GM18520 (cell line): ENCODE measurements around the gene CREM.

Source experiments
- ATAC-seq: cut with Tn5 transposase; IDR thresholded peaks from one replicate; pipeline ENCODE4 v1.9.1; 2021; ENCODE audit not compliant: unreplicated experiment

The CREM gene

DNA sequence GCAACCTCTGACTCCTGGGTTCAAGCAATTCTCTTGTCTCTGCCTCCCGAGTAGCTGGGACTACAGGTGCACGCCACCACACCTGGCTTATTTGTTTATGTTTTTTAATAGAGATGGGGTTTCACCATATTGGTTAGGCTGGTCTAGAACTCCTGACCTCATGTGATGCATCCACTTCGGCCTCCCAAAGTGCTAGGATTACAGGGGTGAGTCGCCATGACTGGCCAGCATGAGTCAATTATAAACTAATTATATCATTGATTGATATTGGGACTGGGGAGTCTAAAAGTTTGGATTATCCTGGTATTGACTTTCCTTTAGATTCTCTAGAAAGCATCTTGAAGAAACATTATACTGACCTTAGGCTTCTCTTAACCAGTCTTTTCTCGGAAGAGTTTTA lies 135.8 kb downstream of the CREM start:
- ATAC-seq, result no peak
